Neutrophil (primary cell): ENCODE data around the gene GNA14.

Experiments used
- H3K27ac ChIP-seq: fragments of 200-600 bp; sonication (generic); 2 replicates; pipeline ENCODE4 v1.5.1; 2016; ENCODE audit warnings: mild to moderate bottlenecking, moderate library complexity
- H3K27me3 ChIP-seq: fragments of 200-600 bp; sonication (generic); 2 replicates; pipeline ENCODE4 v1.6.0; 2016; ENCODE audit warnings: mild to moderate bottlenecking
- H3K36me3 ChIP-seq: fragments of 200-600 bp; sonication (generic); 2 replicates; pipeline ENCODE4 v1.5.1; 2017
- H3K4me1 ChIP-seq, 2 experiments: fragments of 200-600 bp in 1 of 2; sonication (generic) in 1 of 2; 1 replicate in 1 of 2; 2 replicates in 1 of 2; pipeline versions ENCODE4 v1.5.1 to v1.6.1; 2013 to 2016; ENCODE audit warnings: low read depth in 1 of 2, low read length in 1 of 2, mild to moderate bottlenecking in 1 of 2, moderate library complexity in 1 of 2; ENCODE audit not compliant: control insufficient read depth in 1 of 2, insufficient read depth in 1 of 2
- H3K4me3 ChIP-seq, 2 experiments: fragments of 200-600 bp in 1 of 2; sonication (generic) in 1 of 2; 1 replicate in 1 of 2; 2 replicates in 1 of 2; pipeline ENCODE4 v1.5.1; 2013 to 2016; ENCODE audit warnings: low read depth in 1 of 2, low read length in 1 of 2, mild to moderate bottlenecking in 1 of 2, moderate library complexity in 1 of 2
- H3K9me3 ChIP-seq: fragments of 200-600 bp; sonication (generic); 2 replicates; pipeline ENCODE4 v1.5.1; 2016
- TF ChIP-seq, protein P1 (sequence below): fragments of 200-600 bp; sonication (generic); IDR thresholded peaks from 2 replicates; pipeline ENCODE4 v1.5.1; 2016; ENCODE audit warnings: antibody characterized with exemption

GNA14 gene

DNA sequence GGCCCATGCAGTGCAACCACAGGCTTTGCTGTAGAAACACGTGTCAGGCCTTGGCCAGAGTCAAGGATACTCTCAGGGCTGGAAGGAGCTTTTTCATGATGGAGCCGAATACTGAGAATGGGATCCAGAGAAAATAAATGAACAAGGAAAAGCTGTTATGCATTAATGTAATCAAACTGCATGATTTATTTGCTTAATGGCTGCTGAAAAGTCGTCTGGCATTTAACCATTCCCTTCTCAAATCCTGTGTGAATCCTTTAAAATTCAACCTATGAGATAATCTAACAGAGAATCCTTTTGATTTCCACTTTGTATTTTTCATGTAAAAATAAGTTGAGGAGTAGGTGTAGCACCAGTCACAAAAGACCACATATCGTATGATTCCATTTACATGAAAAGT is 24.1 kb upstream of the GNA14 start:
- Histone ChIP-seq H3K27ac (no peak overlapping the region), H3K9me3 (no peaks in the 10 kb centered on the region)

DNA sequence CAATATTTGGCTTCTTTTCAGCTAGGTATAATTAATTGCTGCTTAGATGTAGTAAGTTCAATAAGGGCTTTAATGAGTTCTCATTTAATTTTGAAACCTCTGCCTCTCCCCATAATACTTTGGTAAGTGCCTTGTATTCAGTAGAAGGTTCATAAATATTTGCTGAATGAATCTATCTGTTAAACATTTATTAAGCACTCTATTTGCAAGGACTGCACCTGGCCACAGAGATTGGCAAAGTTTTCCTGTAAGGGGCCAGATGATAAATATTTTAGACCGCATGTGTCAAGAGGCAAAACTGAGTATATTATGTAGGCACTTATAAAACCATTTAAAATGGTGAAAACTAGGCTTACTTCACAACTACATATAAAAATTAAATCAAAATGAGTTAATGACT is 19.0 kb upstream of the GNA14 start:
- H3K4me1 ChIP-seq = no peaks in the 10 kb centered on the region
- TF ChIP-seq, protein P1, sequence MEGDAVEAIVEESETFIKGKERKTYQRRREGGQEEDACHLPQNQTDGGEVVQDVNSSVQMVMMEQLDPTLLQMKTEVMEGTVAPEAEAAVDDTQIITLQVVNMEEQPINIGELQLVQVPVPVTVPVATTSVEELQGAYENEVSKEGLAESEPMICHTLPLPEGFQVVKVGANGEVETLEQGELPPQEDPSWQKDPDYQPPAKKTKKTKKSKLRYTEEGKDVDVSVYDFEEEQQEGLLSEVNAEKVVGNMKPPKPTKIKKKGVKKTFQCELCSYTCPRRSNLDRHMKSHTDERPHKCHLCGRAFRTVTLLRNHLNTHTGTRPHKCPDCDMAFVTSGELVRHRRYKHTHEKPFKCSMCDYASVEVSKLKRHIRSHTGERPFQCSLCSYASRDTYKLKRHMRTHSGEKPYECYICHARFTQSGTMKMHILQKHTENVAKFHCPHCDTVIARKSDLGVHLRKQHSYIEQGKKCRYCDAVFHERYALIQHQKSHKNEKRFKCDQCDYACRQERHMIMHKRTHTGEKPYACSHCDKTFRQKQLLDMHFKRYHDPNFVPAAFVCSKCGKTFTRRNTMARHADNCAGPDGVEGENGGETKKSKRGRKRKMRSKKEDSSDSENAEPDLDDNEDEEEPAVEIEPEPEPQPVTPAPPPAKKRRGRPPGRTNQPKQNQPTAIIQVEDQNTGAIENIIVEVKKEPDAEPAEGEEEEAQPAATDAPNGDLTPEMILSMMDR = no peak
- no peak overlapping the region for H3K27ac ChIP-seq
- H3K4me3 ChIP-seq = no peak overlapping the region
- no peaks in the 10 kb centered on the region for H3K9me3 ChIP-seq
- peaks cover 17% of the 10 kb centered on the region for H3K27me3 ChIP-seq
- H3K36me3 ChIP-seq = no peaks in the 10 kb centered on the region

More for the DNA sequence above, 24.1 kb upstream of the GNA14 start:
- Histone ChIP-seq H3K4me3 (no peak overlapping the region), H3K27me3 (no peaks in the 10 kb centered on the region), H3K4me1 (no peaks in the 10 kb centered on the region), H3K36me3 (no peaks in the 10 kb centered on the region)
- TF ChIP-seq, protein P1 = no peak

DNA sequence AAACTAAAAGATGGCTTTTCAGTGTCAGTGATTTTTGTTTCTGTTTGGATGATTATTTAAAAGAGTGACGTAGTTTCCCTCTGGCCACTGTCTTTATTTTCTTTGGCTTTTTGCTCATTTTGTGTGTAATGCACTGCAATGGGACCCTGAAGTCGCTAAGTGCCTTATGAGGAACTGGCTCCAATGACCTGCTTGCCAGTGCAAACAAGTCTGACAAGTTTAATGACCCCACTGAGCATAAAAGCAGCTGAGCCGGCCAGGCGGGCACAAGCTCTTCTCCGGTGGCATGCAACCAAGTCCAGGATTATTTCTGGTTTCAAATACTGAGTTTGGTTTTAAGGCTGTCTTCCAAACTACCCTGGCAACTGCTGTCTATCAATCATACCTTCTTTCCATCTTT is 15.6 kb upstream of the GNA14 start:
- Histone ChIP-seq H3K27ac (no peak overlapping the region), H3K4me1 (no peaks in the 10 kb centered on the region), H3K9me3 (no peaks in the 10 kb centered on the region), H3K36me3 (no peaks in the 10 kb centered on the region), H3K4me3 (no peak overlapping the region), H3K27me3 (peaks cover 17% of the 10 kb centered on the region)
- TF ChIP-seq, protein P1 = no peak

DNA sequence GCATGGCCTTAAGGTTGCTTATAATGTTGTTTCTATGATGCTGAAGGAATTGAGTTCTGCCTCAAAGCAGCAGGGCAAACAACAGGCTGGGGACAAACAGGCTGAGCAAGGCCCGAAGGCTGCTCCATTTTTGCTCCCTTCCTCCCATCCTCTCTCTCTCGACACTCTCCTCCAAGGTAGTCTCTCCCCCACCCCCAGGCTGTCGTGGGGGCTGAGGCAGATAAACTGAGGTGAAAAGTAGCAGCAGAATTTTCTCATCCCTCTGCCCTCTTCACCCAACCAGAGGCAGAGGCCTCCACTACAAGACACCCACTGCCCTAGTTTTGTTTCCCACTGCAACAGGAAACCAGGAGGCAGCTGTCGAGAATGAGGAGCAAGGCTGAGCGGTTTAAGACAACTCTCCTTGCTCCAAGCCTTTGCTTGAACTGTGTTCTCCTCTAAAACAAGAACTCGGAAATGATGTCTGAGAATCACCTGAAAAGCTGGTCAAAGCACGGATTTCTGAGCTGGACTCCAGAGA is 13.5 kb upstream of the GNA14 start:
- no peaks in the 10 kb centered on the region for H3K4me1 ChIP-seq
- no peaks in the 10 kb centered on the region for H3K9me3 ChIP-seq
- H3K27me3 ChIP-seq = peaks cover 15% of the 10 kb centered on the region
- no peak overlapping the region for H3K27ac ChIP-seq
- TF ChIP-seq, protein P1 = no peak
- H3K4me3 ChIP-seq = no peak overlapping the region
- H3K36me3 ChIP-seq = no peaks in the 10 kb centered on the region

DNA sequence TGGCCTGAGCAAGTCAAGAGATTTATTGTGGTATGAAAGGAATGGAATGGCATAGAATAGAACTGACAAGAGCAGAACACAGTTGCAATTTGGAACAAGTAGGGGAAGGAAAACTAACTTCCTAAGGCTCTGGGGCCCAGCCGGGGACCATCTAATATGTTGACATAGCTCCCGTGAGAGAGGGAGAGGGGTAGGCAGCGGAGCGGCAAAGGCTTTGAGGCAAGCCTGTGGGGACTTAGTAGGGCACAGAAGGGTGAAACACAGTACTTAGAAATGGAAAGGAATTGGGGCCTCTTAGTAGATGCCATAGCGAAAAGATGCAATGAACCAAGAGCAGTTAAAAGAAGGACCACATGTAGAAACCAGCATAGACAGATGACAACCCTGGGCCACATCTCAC is 11.8 kb upstream of the GNA14 start:
- TF ChIP-seq, protein P1 = no peak
- Histone ChIP-seq H3K27me3 (peaks cover 6% of the 10 kb centered on the region), H3K36me3 (no peaks in the 10 kb centered on the region), H3K9me3 (no peaks in the 10 kb centered on the region), H3K4me1 (no peaks in the 10 kb centered on the region), H3K27ac (no peak overlapping the region), H3K4me3 (no peak overlapping the region)

DNA sequence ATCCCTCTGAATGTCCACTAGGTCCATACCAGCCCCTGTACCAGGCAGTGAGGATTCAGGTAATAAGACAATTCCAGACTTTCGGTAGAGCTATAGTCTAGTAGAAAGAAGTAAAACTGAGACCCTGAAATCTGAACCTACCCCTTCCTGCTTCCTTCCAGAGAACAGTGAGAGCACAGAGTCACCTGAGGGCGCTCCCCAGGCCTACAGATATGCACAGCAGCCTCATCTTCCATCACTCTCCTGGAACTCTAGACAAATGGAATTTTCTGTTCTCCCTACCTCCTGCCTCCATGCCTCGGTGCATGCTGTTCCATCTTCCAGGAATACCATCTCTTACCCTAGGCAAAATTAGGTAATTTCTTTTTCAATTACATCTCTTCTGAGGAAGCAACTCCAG is 3.1 kb upstream of the GNA14 start:
- H3K27ac ChIP-seq = no peak overlapping the region
- TF ChIP-seq, protein P1 = no peak
- peaks cover 19 to 20% of the 10 kb centered on the region in 2 experiments for H3K4me1 ChIP-seq
- H3K27me3 ChIP-seq = peaks cover 55% of the 10 kb centered on the region
- no peaks in the 10 kb centered on the region for H3K36me3 ChIP-seq
- H3K9me3 ChIP-seq = no peaks in the 10 kb centered on the region
- no peak overlapping the region for H3K4me3 ChIP-seq
